Tibial nerve (tissue), 4 donors: Measurements from ENCODE around the gene RELB.

Experiments
- CTCF ChIP-seq, 5 experiments: fragments of 200-600 bp in 3 of 5; fragments of 450-650 bp in 2 of 5; sonication (generic) in 3 of 5; IDR thresholded peaks; one replicate each; pipeline ENCODE4 v1.5.1; 2016 to 2019; ENCODE audit warnings: antibody characterized with exemption in 5 of 5, mild to moderate bottlenecking in 3 of 5, moderate library complexity in 2 of 5
- EP300 ChIP-seq, 2 donors: sonication (generic); formaldehyde crosslinking; IDR thresholded peaks; one replicate each; pipeline ENCODE4 v1.6.1; 2017; ENCODE audit warnings: antibody characterized with exemption in 2 of 2, mild to moderate bottlenecking in 1 of 2
- POLR2A ChIP-seq, 2 donors: fragments of 450-650 bp; IDR thresholded peaks; one replicate each; pipeline ENCODE4 v1.6.1; 2017; ENCODE audit warnings: antibody characterized with exemption in 2 of 2, mild to moderate bottlenecking in 2 of 2, moderate library complexity in 2 of 2

DNA sequence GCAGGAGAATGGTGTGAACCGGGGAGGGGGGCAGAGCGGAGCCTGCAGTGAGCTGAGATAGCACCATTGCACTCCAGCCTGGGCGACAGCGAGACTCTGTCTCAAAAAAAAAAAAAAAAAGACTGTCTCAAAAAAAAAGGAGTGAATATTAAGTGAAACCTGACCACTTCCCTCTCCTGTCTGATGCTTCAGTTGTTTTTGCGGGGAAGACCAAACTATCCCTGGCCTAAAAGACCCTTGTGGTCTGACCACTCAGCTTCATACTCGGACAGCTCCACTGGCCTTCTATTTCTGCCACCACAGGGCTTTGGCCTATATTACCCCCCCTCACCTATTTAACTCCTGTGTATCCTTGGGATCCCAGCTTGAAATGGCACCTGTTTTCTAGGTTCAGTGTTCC is 39.9 kb downstream of the RELB start:
- no peak for TF ChIP-seq EP300 (IDR thresholded peaks at IDR 0.05)
- no peak for TF ChIP-seq POLR2A (IDR thresholded peaks at IDR 0.05)
- TF ChIP-seq CTCF (IDR thresholded peaks at IDR 0.05) = no peak
